ENCODE results near the gene VWCE.

- TF ChIP-seq CTCF (IDR thresholded peaks at IDR 0.05; ENCODE audit: low read depth, low read length): no peak
- no peak for TF ChIP-seq EZH2phosphoT487 (IDR thresholded peaks at IDR 0.05; ENCODE audit: low read depth)
Measured at GRCh38 chr11:61342207-61342803, 47.2 kb upstream of the VWCE start.

Data from OCI-LY3 (cell line).